Measurements from ENCODE around the gene CACNA1F.

Gene CACNA1F

GRCh38 chrX:49246541-49246940 is 13.4 kb upstream of the CACNA1F start:
- TF ChIP-seq, protein P1, sequence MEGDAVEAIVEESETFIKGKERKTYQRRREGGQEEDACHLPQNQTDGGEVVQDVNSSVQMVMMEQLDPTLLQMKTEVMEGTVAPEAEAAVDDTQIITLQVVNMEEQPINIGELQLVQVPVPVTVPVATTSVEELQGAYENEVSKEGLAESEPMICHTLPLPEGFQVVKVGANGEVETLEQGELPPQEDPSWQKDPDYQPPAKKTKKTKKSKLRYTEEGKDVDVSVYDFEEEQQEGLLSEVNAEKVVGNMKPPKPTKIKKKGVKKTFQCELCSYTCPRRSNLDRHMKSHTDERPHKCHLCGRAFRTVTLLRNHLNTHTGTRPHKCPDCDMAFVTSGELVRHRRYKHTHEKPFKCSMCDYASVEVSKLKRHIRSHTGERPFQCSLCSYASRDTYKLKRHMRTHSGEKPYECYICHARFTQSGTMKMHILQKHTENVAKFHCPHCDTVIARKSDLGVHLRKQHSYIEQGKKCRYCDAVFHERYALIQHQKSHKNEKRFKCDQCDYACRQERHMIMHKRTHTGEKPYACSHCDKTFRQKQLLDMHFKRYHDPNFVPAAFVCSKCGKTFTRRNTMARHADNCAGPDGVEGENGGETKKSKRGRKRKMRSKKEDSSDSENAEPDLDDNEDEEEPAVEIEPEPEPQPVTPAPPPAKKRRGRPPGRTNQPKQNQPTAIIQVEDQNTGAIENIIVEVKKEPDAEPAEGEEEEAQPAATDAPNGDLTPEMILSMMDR (IDR thresholded peaks at IDR 0.05; ENCODE audit: low read depth, low read length, missing control alignments) = no peak
- DNase-seq (ENCODE audit: extremely low read depth, low read depth) = no peak
- no peak overlapping the region for H3K4me3 ChIP-seq (replicated peaks; ENCODE audit: low read depth, low read length)

GRCh38 chrX:49244207-49244606 is 11.1 kb upstream of the CACNA1F start:
- no peak overlapping the region for H3K4me3 ChIP-seq (replicated peaks; ENCODE audit: low read depth, low read length)

DNA sequence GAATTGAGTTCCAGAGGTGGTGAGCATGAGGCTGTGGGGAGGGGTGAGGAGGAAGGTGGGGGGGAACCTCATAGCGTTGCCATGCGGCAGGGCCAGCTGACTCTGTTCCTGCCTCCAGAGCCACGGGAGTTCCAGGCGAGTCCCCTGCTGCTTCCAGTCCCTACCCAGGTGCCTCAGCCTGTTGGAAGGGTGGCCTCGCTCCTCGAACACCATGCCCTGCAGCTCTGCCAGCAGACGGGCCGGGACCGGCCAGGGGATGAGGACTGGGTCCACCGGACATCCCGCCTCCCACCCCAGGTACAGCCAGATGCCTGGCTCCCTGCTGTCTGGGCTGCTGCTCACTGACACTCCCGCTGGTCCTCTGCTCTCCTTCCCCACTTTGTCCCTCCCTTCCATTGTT is 10.0 kb upstream of the CACNA1F start:
- DNase-seq (ENCODE audit: extremely low read depth, low read depth) = no peak
- TF ChIP-seq, protein P1 (IDR thresholded peaks at IDR 0.05; ENCODE audit: low read depth, low read length, missing control alignments) = no peak
- H3K4me3 ChIP-seq (replicated peaks; ENCODE audit: low read depth, low read length) = no peak overlapping the region

More at GRCh38 chrX:49244207-49244606, 11.1 kb upstream of the CACNA1F start:
- DNase-seq (ENCODE audit: extremely low read depth, low read depth) = no peak
- TF ChIP-seq, protein P1 (IDR thresholded peaks at IDR 0.05; ENCODE audit: low read depth, low read length, missing control alignments) = no peak

GRCh38 chrX:49242545-49243066 is 9.5 kb upstream of the CACNA1F start:
- DNase-seq (ENCODE audit: extremely low read depth, low read depth) = no peak
- H3K4me3 ChIP-seq (replicated peaks; ENCODE audit: low read depth, low read length) = no peak overlapping the region
- TF ChIP-seq, protein P1 (IDR thresholded peaks at IDR 0.05; ENCODE audit: low read depth, low read length, missing control alignments) = no peak

- no peak overlapping the region for H3K4me3 ChIP-seq (replicated peaks; ENCODE audit: low read depth, low read length)
- DNase-seq (ENCODE audit: extremely low read depth, low read depth) = no peak
- TF ChIP-seq, protein P1 (IDR thresholded peaks at IDR 0.05; ENCODE audit: low read depth, low read length, missing control alignments) = no peak
Measured at GRCh38 chrX:49238735-49239134, 5.6 kb upstream of the CACNA1F start.

DNA sequence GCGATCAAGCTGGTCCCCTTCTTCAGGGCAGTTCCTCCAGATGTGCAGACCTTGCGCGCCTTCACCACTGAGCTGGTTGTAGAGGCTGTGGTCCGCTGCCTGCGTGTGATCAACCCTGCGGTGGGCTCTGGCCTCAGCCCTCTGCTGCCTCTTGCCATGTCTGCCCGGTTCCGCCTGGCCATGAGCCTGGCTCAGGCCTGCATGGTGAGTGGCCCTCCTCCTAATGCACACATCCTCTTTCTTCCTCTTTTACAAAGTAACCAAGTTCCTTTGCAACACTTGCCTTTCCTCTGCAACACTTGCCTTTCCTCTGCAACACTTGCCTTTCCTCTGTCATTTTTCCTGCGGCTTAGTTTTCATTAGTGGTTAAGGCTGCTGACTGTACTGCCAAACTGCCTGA is 3.9 kb upstream of the CACNA1F start:
- TF ChIP-seq, protein P1 (IDR thresholded peaks at IDR 0.05; ENCODE audit: low read depth, low read length, missing control alignments) = no peak
- no peak for DNase-seq (ENCODE audit: extremely low read depth, low read depth)
- H3K4me3 ChIP-seq (replicated peaks; ENCODE audit: low read depth, low read length) = no peak overlapping the region

Data from HFF-Myc (cell line).